Measurements from ENCODE around the gene COL6A2.
"Not testable (repeated sequence)": the region's sequence is repeated elsewhere in the genome, so short reads cannot be mapped to it uniquely, and the experiment has no call there.

COL6A2 gene

GRCh38 chr21:46126309-46127238 lies 28.7 kb downstream of the COL6A2 start:
- no peak for DNase-seq (ENCODE audit: low read depth)

GRCh38 chr21:46127239-46128105 lies 29.6 kb downstream of the COL6A2 start:
- no peak for DNase-seq (ENCODE audit: low read depth)

- no peak for DNase-seq (ENCODE audit: low read depth)
Observed at GRCh38 chr21:46128106-46128932, 30.4 kb downstream of the COL6A2 start.

- no peak for DNase-seq (ENCODE audit: low read depth)
Observed at GRCh38 chr21:46128933-46129571, 31.1 kb downstream of the COL6A2 start.

- no peak for DNase-seq (ENCODE audit: low read depth)
Observed at GRCh38 chr21:46129846-46130651, 32.1 kb downstream of the COL6A2 start.

GRCh38 chr21:46130831-46131587 lies 33.1 kb downstream of the COL6A2 start:
- DNase-seq (ENCODE audit: low read depth), result no peak

- DNase-seq (ENCODE audit: low read depth), result no peak
Observed at GRCh38 chr21:46131588-46131837, 33.6 kb downstream of the COL6A2 start.

GRCh38 chr21:46131838-46132651 lies 34.1 kb downstream of the COL6A2 start:
- no peak for DNase-seq (ENCODE audit: low read depth)

- no peak for DNase-seq (ENCODE audit: low read depth)
Observed at GRCh38 chr21:46135782-46136395, 38.0 kb downstream of the COL6A2 start.

GRCh38 chr21:46136739-46137349 lies 38.9 kb downstream of the COL6A2 start:
- DNase-seq (ENCODE audit: low read depth), result no peak

GRCh38 chr21:46137908-46138307 lies 40.0 kb downstream of the COL6A2 start:
- DNase-seq (ENCODE audit: low read depth), result no peak

- DNase-seq (ENCODE audit: low read depth), result no peak
Observed at GRCh38 chr21:46138383-46138970, 40.6 kb downstream of the COL6A2 start.

GRCh38 chr21:46139686-46140085 lies 41.8 kb downstream of the COL6A2 start:
- DNase-seq (ENCODE audit: low read depth), result no peak

GRCh38 chr21:46140352-46141003 lies 42.6 kb downstream of the COL6A2 start:
- not testable (repeated sequence) for DNase-seq (ENCODE audit: low read depth)

- no peak for DNase-seq (ENCODE audit: low read depth)
Observed at GRCh38 chr21:46141767-46142581, 44.1 kb downstream of the COL6A2 start.

Data from stimulated activated CD8-positive, alpha-beta memory T cell treated with anti-CD3 and anti-CD28 coated beads, Interleukin-7, amount 100 ng/mL, for 24 hours (primary cell).